GM20431 (cell line): ENCODE results near the gene MVP.

ENCODE experiments used
- in situ Hi-C: fragments of 300-500 bp; cut with MseI, MboI; formaldehyde crosslinking; loops from one replicate; pipeline ENCODE4 v1.15.0; 2020; ENCODE audit warnings: low sequenced_read_pairs; ENCODE audit not compliant: unreplicated experiment

The MVP gene

GRCh38 chr16:29804020-29804419 is 16.2 kb upstream of the MVP start:
- in situ Hi-C loops = no loop called here

DNA sequence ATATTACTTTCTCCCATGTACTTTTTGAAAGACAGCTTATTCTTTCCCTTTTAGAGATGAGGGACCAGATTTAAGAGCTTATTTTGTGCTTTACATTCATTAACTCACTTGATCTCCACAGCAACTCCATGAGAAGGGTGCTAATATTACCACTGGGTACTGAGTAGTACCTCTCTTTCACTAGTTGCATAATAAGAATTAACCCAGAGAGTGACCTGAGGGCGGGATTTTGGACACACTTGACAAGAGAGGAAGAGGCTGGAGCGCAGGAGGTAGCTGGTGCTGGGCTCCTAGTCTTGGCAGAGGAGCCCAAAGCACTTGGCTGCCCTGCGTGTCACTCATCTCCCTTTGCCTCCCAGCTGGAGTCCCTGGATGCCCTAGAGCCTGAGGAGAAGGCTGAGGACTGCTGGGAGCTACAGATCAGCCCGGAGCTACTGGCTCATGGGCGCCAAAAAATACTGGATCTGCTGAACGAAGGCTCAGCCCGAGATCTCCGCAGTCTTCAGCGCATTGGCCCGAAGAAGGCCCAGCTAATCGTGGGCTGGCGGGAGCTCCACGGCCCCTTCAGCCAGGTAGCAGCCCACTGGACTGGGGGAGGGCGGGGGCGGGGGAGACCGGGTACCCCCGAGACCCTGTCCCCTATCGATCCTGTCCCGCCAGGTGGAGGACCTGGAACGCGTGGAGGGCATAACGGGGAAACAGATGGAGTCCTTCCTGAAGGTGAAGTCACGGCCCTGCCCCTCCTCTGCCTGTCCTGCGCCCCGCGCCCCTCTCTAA is 15.6 kb upstream of the MVP start:
- in situ Hi-C loops = no loop called here

DNA sequence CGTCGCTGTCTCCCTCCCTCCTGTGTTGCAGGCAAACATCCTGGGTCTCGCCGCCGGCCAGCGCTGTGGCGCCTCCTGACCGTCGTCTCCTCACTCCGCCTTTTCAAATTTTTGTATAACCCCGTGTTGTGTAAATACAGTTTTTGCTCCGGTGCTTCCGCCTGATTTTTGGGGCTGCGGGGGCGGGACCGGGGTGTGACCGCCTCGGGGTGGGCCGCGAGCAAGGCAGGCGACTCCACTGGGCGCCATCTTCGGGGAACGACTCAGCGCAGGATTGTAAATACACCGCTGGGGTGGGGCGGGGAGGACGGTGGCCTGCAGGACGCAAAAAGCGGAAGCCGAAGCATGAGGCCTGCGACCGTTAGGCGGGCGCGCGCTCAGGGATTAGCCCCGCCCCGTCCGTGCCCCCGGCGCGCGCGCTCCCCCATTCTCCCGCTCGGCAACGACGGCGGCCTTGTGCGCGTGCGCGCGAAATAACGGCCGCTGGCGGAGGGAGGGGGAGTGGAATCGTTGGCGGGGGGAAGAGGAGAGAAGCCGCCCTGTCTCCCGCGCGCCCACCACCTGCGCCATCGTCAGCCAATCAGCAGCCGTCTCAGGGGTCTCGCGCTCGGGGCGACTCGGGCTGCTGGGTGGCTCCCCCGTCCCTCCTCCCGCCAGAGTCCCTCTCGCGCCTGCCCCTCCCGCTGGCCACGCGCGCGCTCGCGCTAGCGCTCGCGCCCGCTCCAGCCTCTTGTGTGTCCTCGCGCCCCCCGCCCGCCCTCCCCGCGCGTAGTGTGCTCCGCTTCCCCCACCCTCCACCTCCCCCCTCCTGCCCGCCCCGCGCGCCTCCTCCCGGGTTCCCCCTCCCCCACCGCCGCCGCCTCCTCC is 14.8 kb upstream of the MVP start:
- in situ Hi-C loops = no loop called here

DNA sequence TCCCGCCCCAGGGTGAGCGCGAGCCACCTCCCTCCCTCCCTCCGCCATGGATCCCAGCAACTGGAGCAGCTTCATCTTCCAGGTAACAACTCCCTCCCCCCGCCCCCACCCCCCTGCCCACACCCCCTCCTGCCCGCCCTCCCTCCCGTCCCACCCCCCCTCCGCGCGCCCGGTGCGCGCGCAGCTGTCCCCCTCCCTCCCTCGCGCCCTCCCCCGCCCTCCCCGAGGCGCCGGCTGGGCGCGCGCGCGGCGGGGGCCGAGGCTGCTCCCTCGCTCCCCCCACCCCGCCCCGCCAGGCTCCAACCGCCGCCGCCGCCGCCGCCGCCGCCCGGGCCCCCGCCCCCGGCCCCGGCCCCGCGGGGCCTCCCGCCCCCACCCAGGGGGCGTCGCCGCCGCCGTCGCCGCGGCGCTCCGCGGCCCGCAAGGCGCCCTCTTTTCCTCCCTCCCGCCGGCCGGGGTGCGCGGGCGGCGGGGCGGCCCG is 14.1 kb upstream of the MVP start, which contains the start of gene MAZ:
MAZ (plus strand) TSS at position 431 of the 481 bp plus-strand sequence. CDS start 173 bp downstream, outside the sequence.
- in situ Hi-C loops = no loop called here

DNA sequence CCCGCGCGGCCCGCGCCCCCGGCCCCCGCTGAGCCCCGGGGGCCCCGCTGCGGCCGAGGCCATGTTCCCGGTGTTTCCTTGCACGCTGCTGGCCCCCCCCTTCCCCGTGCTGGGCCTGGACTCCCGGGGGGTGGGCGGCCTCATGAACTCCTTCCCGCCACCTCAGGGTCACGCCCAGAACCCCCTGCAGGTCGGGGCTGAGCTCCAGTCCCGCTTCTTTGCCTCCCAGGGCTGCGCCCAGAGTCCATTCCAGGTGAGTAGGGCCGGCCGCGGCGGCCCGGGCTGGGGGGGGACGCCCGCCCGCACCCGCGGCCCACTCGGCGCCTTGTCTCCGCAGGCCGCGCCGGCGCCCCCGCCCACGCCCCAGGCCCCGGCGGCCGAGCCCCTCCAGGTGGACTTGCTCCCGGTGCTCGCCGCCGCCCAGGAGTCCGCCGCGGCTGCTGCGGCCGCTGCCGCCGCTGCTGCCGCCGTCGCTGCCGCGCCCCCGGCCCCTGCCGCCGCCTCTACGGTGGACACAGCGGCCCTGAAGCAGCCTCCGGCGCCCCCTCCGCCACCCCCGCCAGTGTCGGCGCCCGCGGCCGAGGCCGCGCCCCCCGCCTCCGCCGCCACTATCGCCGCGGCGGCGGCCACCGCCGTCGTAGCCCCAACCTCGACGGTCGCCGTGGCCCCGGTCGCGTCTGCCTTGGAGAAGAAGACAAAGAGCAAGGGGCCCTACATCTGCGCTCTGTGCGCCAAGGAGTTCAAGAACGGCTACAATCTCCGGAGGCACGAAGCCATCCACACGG is 13.4 kb upstream of the MVP start:
- in situ Hi-C loops = no loop called here

GRCh38 chr16:29807426-29808218 is 12.6 kb upstream of the MVP start:
- in situ Hi-C loops = no loop called here

DNA sequence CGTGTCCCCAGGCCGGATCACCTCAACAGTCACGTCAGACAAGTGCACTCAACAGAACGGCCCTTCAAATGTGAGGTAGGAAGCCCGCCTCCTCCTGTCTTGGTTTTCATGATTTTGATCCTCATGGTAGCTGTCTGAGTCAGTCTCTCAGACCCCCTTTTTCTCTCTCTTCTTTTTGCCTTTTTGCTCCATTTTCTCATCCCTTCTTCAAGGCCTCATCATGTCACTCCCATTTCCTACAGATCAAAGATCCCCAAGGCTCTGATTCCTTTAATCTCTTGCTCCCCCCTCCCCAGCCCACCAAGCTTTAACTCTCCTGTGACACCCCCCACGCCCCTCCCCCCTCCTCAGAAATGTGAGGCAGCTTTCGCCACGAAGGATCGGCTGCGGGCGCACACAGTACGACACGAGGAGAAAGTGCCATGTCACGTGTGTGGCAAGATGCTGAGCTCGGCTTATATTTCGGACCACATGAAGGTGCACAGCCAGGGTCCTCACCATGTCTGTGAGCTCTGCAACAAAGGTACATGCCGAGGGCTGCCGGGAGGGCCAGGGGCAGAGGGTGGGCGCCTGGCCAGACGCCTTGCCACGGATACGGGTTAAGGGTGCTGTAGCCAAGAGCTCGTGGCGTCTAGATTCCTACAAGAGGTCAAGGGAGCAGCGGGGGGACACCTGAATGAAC is 11.9 kb upstream of the MVP start:
- in situ Hi-C loops = no loop called here

GRCh38 chr16:29809031-29809747 is 11.1 kb upstream of the MVP start:
- in situ Hi-C loops = no loop called here

GRCh38 chr16:29809850-29810698 is 10.2 kb upstream of the MVP start:
- in situ Hi-C loops = loop anchor here (10.0 kb wide), 1 partner anchor 65 kb away; no protein-coding TSS in a partner anchor

DNA sequence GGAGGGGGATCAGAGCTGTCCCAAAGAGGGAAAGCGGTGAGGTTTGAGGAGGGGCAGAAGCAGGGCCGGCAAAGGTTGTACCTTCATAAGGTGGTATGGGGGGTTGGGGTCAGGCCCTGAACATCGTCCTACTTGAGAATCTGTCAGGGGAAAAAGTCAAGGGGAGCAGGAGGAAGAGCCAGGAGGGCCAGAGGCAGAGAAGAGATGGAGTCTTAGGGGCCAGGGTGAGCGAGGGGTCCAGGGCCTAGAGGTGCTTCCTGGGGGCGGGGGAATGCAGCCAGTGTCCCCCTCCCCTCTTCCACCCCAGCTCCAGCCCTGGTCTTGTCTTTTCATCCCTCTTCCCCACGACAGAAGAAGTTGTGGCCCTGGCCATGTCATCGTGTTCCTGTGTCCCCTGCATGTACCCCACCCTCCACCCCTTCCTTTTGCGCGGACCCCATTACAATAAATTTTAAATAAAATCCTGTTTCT is 9.5 kb upstream of the MVP start:
- in situ Hi-C loops = loop anchor here (10.0 kb wide), 1 partner anchor 64 kb away; no protein-coding TSS in a partner anchor

DNA sequence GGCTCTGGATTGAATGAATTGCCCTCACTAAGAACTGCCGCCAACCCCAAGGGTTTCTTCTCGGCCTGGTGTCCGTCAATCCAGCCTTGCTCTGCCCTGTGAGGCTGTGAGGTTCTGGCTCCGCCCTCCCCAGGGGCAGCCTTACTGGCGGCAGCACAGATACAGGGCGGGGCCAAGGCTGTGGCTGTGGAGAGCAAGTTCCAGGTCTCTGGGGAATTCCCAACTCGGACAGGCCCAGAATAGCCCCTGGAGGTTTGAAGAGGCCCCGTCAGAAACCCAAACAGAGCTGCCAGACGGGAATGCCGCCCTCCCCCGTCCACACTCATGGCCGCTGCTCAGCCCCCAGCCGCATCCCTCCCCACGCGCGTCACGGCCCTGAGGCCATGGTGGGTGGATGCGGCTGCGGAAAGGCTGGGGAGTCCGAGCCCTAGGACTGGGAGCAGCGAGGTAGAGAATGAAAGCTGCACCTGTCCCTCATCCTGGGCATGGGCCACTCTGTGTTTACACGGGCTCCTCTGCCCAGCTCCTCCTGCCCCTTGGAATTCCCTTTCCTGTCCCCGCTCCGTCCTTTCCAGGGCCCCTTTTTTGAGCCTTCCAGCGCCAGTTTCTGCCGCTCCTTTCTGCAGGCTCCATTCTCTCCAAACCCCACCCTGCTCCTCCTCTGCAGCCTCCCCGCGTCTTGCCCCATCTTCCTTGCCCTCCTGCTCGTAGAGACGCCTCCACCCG is 8.9 kb upstream of the MVP start:
- in situ Hi-C loops = loop anchor here (10.0 kb wide), 1 partner anchor 63 kb away; no protein-coding TSS in a partner anchor

DNA sequence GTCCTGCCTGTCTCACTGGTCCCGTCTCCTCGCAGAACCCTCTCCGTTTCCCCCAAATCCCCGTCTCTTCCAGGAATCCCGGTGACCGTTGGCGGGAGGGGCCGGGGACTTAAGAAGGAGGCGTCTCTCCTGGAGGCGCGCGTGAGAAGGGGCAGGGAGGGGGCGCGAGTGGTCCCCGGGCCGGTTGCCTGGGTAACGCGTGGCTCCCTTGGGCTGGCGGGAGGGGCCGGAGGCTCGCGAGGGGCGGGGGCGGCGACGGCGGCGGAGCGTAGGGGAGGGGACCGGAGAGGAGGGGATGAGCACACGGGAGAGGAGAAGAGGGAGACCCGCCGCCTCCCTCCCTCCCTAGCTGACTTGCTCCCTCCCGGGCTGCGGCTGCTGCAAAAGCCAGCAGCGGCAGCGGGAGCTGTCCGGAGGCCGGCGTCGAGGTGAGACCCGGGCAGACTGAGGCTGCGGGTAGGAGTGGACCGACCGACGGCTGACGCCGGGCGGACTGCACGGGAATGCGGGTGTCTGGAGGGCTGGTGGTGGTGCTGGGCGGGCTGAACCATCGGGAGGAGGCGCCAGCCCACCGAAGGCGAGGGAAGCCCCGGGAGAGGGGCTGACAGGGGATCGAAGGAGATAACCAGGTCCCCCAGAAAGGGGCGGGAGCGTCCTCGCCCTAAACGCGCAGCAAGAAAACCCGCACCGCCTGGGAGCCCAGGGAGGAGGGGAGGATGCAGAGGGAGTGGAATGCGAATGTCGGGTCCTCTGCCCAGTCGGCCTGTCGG is 8.2 kb upstream of the MVP start, which contains the start of gene PRRT2:
PRRT2 (plus strand) TSS at position 298 of the 770 bp plus-strand sequence. CDS start 862 bp downstream, outside the sequence.
- in situ Hi-C loops = loop anchor here (10.0 kb wide), 1 partner anchor 63 kb away; no protein-coding TSS in a partner anchor

GRCh38 chr16:29812754-29813643 is 7.3 kb upstream of the MVP start:
- in situ Hi-C loops = loop anchor here (10.0 kb wide), 1 partner anchor 62 kb away; no protein-coding TSS in a partner anchor
